HG03097 (cell line): Measurements from ENCODE around the gene DARS1.

Source experiments
- ATAC-seq: cut with Tn5 transposase; IDR thresholded peaks from one replicate; pipeline ENCODE4 v1.9.1; 2021; ENCODE audit not compliant: unreplicated experiment, low FRiP score

DARS1 gene

GRCh38 chr2:136016836-136017235, 31.4 kb upstream of the DARS1 start:
- no peak for ATAC-seq

- no peak for ATAC-seq
Observed at GRCh38 chr2:136016427-136016826, 31.0 kb upstream of the DARS1 start.

GRCh38 chr2:136015699-136016098, 30.3 kb upstream of the DARS1 start:
- no peak for ATAC-seq

- no peak for ATAC-seq
Observed at GRCh38 chr2:136014411-136014810, 29.0 kb upstream of the DARS1 start.

GRCh38 chr2:136013955-136014354, 28.5 kb upstream of the DARS1 start:
- ATAC-seq = no peak

GRCh38 chr2:136013136-136013685, 27.8 kb upstream of the DARS1 start:
- ATAC-seq = no peak

GRCh38 chr2:136012315-136012714, 26.9 kb upstream of the DARS1 start:
- ATAC-seq = no peak

GRCh38 chr2:136010126-136010525, 24.7 kb upstream of the DARS1 start:
- no peak for ATAC-seq

- ATAC-seq = peak; percentile 61
Observed at GRCh38 chr2:136008205-136008865, 22.9 kb upstream of the DARS1 start.

GRCh38 chr2:136006658-136007057, 21.2 kb upstream of the DARS1 start:
- ATAC-seq = no peak

GRCh38 chr2:136005462-136006196, 20.2 kb upstream of the DARS1 start:
- no peak for ATAC-seq

- ATAC-seq = no peak
Observed at GRCh38 chr2:136004965-136005364, 19.5 kb upstream of the DARS1 start.

- no peak for ATAC-seq
Observed at GRCh38 chr2:136001131-136001530, 15.7 kb upstream of the DARS1 start.

- ATAC-seq = peak; percentile 51
Observed at GRCh38 chr2:136000502-136000901, 15.1 kb upstream of the DARS1 start.

- ATAC-seq = no peak
Observed at GRCh38 chr2:135999899-136000298, 14.5 kb upstream of the DARS1 start.

- ATAC-seq = no peak
Observed at GRCh38 chr2:135998879-135999278, 13.5 kb upstream of the DARS1 start.

GRCh38 chr2:135997380-135997779, 12.0 kb upstream of the DARS1 start:
- ATAC-seq = no peak

GRCh38 chr2:135996304-135996703, 10.9 kb upstream of the DARS1 start:
- ATAC-seq = no peak

GRCh38 chr2:135994281-135994680, 8.9 kb upstream of the DARS1 start:
- no peak for ATAC-seq

- ATAC-seq = no peak
Observed at GRCh38 chr2:135993421-135993820, 8.0 kb upstream of the DARS1 start.

- ATAC-seq = no peak
Observed at GRCh38 chr2:135991861-135992260, 6.4 kb upstream of the DARS1 start.

- ATAC-seq = no peak
Observed at GRCh38 chr2:135987441-135987840, 2.0 kb upstream of the DARS1 start.
